ENCODE measurements around the gene RTN4RL2. TPM values are rescaled to one million over a fixed set of nuclear protein-coding genes. Genes with fewer than 3 reads are reported as not detected.

Gene RTN4RL2
- total and polyA plus RNA-seq, 10 of the 15 experiments (the other 5 are each of a cell fraction or from before 2014, with no cell fraction given) = 0.14 to 1.1 (median 0.52) TPM; not detected in 4

- TF ChIP-seq ZNF384 (IDR thresholded peaks at IDR 0.05; ENCODE audit: borderline replicate concordance, low read depth, low read length) = no peak
- no peak for TF ChIP-seq DPF2 (IDR thresholded peaks at IDR 0.05)
- no peak for TF ChIP-seq ZNF592 (IDR thresholded peaks at IDR 0.05)
- no peak for TF ChIP-seq BCLAF1 (IDR thresholded peaks at IDR 0.05)
- no peak for TF ChIP-seq ZNF622 (IDR thresholded peaks at IDR 0.05)
- TF ChIP-seq CBX5 (IDR thresholded peaks at IDR 0.05; ENCODE audit: low read depth) = no peak
- TF ChIP-seq PAX8 (IDR thresholded peaks at IDR 0.05) = no peak
Measured at GRCh38 chr11:57434640-57435546, 25.4 kb upstream of the RTN4RL2 start (continued).

Data from GM12878 (cell line).